ENCODE data around the gene RGS14. TPM values are rescaled to one million over a fixed set of nuclear protein-coding genes. Genes with fewer than 3 reads are reported as not detected.

Gene RGS14
- total and polyA plus RNA-seq, 3 donors from 2014 or later, result 25.3 to 40.5 (median 39.2) TPM

DNA sequence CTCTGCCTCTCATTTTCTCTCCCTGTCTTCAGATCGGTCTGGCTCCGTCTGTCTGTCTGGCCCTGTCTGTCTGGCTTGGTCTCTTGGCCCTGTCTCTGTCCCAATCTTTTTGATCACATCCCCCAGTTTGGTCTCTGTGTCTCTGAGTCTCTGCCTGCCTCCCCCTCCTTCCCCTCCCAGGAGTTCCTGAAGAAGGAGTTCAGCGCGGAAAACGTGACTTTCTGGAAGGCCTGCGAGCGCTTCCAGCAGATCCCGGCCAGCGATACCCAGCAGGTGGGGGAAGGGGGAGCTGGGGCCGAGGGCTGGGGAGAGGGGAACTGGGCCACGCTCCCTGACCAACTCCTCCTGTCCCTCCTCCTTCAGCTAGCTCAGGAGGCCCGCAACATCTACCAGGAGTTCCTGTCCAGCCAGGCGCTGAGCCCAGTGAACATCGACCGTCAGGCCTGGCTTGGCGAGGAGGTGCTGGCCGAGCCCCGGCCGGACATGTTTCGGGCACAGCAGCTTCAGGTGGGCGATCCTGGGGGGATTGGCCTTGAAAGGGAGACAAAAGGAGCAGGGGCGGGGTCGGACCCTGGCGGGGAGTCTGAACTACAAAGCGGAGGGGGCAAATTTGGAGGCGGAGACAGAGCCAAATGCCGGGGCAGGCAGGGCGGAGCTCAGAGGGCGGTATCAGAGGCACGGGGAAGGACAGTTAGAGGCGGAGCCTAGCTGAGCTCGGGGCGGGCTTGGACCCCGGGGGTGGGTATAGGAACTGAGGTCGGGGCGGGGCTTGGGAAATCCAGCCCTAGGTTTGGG is 9.0 kb downstream of the RGS14 start:
- Histone ChIP-seq H3K27me3 (no peaks in the 10 kb centered on the region), H3K4me3 (peak overlapping the region; percentile 49 to 62), H3K4me1 (peaks cover 22% of the 10 kb centered on the region), H3K27ac (peak overlapping the region; percentile 90 to 91), H3K36me3 (ENCODE audit: low read depth, missing control alignments) (no peaks in the 10 kb centered on the region), H3K9me3 (no peaks in the 10 kb centered on the region)
- peak; percentile 93 for DNase-seq
- intact Hi-C loops (cut with DNase I; ENCODE audit: low total_unique reads), result no loop called here
- 5 to 7% methylated on average over 27 to 36 of the region's 36 CpGs for WGBS, 2 donors
- TF ChIP-seq, protein P1, sequence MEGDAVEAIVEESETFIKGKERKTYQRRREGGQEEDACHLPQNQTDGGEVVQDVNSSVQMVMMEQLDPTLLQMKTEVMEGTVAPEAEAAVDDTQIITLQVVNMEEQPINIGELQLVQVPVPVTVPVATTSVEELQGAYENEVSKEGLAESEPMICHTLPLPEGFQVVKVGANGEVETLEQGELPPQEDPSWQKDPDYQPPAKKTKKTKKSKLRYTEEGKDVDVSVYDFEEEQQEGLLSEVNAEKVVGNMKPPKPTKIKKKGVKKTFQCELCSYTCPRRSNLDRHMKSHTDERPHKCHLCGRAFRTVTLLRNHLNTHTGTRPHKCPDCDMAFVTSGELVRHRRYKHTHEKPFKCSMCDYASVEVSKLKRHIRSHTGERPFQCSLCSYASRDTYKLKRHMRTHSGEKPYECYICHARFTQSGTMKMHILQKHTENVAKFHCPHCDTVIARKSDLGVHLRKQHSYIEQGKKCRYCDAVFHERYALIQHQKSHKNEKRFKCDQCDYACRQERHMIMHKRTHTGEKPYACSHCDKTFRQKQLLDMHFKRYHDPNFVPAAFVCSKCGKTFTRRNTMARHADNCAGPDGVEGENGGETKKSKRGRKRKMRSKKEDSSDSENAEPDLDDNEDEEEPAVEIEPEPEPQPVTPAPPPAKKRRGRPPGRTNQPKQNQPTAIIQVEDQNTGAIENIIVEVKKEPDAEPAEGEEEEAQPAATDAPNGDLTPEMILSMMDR (IDR thresholded peaks at IDR 0.05), result no peak
- TF ChIP-seq POLR2A (IDR thresholded peaks at IDR 0.05), result no peak

DNA sequence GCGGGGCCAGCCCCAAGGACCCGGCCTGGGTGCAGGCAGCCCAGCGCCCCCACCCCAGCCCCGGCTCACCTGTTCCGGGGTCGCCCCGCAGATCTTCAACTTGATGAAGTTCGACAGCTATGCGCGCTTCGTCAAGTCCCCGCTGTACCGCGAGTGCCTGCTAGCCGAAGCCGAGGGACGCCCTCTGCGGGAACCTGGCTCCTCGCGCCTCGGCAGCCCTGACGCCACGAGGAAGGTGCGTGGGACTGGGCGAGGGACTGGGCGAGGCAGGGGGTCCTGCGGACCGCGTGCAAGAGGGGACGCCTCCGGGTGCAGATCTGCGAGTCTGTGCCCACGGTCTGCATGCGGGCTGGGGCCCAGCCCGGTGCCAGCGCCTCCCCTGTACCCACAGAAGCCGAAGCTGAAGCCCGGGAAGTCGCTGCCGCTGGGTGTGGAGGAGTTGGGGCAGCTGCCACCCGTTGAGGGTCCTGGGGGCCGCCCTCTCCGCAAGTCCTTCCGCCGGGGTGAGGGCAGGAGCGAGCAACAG is 9.7 kb downstream of the RGS14 start:
- Histone ChIP-seq H3K27ac (peak overlapping the region; percentile 90 to 91), H3K4me3 (peak overlapping the region; percentile 49 to 62), H3K4me1 (peaks cover 22% of the 10 kb centered on the region), H3K36me3 (ENCODE audit: low read depth, missing control alignments) (no peaks in the 10 kb centered on the region), H3K9me3 (no peaks in the 10 kb centered on the region), H3K27me3 (no peaks in the 10 kb centered on the region)
- intact Hi-C loops (cut with DNase I; ENCODE audit: low total_unique reads), result no loop called here
- WGBS, 2 donors, result 32% methylated on average over 42 of the region's 46 CpGs; no CpG with 5 or more reads in 1 of the 2 donors
- TF ChIP-seq, protein P1 (IDR thresholded peaks at IDR 0.05), result no peak
- no peak for TF ChIP-seq POLR2A (IDR thresholded peaks at IDR 0.05)
- no peak for DNase-seq

DNA sequence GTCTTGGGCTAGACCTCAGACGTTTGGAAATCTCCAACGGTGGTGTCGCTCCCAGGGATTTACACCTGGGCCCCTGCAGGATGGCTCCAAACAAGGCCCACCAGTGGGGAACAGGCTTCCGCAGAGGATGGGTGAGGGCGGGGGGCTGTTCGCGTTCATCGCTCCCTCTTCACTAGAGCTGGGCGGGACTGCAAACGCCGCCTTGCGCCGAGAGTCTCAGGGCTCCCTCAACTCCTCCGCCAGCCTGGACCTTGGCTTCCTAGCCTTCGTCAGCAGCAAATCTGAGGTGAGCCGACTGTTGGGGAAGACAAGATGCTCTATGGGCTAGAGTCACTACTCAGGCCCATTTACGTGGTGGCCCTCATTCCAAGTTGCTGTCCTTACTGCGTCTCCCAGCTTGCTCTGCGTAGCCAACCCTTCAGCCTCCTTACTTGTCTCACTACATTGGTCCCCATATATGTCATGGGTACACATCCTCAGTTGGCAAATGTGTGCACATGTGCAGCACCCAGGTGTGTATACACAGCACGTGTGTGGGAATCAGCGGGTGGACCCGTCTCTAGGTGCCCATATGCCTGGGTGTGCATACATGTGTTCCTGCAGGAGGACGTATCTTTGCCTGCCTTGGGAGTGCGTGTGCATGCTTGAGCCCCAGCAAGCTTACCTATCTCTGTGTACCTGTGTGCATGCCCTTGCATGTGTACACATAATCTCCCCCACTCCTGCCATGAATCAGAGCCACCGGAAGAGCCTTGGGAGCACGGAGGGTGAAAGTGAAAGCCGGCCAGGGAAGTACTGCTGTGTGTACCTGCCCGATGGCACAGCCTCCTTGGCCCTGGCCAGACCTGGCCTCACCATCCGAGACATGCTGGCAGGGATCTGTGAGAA is 10.5 kb downstream of the RGS14 start:
- Histone ChIP-seq H3K4me1 (peaks cover 22% of the 10 kb centered on the region), H3K36me3 (ENCODE audit: low read depth, missing control alignments) (no peaks in the 10 kb centered on the region), H3K27me3 (no peaks in the 10 kb centered on the region), H3K27ac (no peak overlapping the region), H3K9me3 (no peaks in the 10 kb centered on the region), H3K4me3 (no peak overlapping the region)
- 71 to 72% methylated on average over 15 to 29 of the region's 29 CpGs for WGBS, 2 donors
- TF ChIP-seq, protein P1 (IDR thresholded peaks at IDR 0.05), result no peak
- TF ChIP-seq POLR2A (IDR thresholded peaks at IDR 0.05), result no peak
- no peak for DNase-seq
- intact Hi-C loops (cut with DNase I; ENCODE audit: low total_unique reads), result no loop called here

DNA sequence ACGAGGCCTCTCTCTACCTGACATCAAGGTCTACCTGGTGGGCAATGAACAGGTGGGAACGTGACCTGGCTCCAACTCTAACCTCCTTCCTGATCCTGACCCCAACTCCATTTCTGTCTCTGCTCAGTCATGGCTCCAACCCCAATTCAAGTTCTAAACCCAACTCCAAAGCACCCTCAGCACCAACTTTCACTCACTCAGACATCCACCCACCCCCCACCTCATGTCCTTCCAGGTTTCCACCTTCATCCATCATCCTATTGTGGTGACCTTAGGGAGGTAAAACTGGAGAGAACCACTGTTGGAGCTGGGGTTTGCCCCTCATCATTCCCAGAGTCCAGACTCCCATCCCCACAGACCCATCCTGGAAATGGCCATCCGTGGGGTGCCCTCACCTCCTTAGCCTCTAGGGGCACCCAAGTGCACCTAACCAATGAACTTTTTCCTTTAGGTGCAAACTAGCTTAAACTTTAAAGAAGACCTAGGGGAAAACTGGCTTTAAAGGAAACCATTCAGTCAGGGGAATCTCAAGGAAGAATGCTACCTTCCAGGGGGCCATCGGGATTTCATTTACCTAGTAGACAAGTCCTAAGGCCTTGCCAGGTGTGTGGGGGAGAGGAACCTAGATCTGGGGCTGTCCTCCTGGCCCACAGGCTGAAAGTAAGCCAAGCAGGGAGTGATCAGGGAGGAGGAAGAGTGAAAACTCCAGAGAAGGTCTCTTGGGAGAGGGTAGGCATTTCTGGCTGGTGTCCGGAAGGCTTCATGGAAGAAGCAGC is 11.3 kb downstream of the RGS14 start:
- peaks cover 18% of the 10 kb centered on the region for H3K4me1 ChIP-seq
- no peak overlapping the region for H3K27ac ChIP-seq
- no peaks in the 10 kb centered on the region for H3K9me3 ChIP-seq
- 67 to 79% methylated on average over 4 to 5 of the region's 5 CpGs for WGBS, 2 donors
- no peaks in the 10 kb centered on the region for H3K27me3 ChIP-seq
- no peak for DNase-seq
- H3K4me3 ChIP-seq, result no peak overlapping the region
- no peaks in the 10 kb centered on the region for H3K36me3 ChIP-seq (ENCODE audit: low read depth, missing control alignments)
- TF ChIP-seq, protein P1 (IDR thresholded peaks at IDR 0.05), result peak; percentile 27 to 55 (median 46)
- TF ChIP-seq POLR2A (IDR thresholded peaks at IDR 0.05), result no peak
- intact Hi-C loops (cut with DNase I; ENCODE audit: low total_unique reads), result no loop called here

All from testis (tissue), 3 donors.